Right ventricle myocardium inferior (tissue), 1 donor: Measurements from ENCODE around the gene TMEM130. TPM values are rescaled to one million over a fixed set of nuclear protein-coding genes. Genes with fewer than 3 reads are reported as not detected.
"Not testable (repeated sequence)": the region's sequence is repeated elsewhere in the genome, so short reads cannot be mapped to it uniquely, and the experiment has no call there.

ENCODE experiments used
- ATAC-seq: fragments of 200-7000 bp; cut with Tn5 transposase; one replicate; pipeline ENCODE4 v1.9.1; 2020; ENCODE audit warnings: mild to moderate bottlenecking, moderate library complexity
- DNase-seq: peaks from one replicate; pipeline ENCODE4 v3.0.0; 2021; ENCODE audit errors: missing footprints
- intact Hi-C: fragments of 100-400 bp; cut with DNase I; formaldehyde crosslinking; loops from one replicate; pipeline ENCODE4 v1.11.0; 2022
- total RNA-seq: library from RNA; stranded (reverse); fragmentation: NEBNext Ultra II Directional; extraction: Animal tissue kit (Norgen Biotek cat#: 25700); gene quantifications from one replicate; pipeline ENCODE4 v1.2.1, GENCODE V29; 2021
- donor health status: DM: no; HTN: yes; CAD: no; lungs with severe emphysema.

The TMEM130 gene
- total RNA-seq, 1 donor from 2014 or later, result not detected

DNA sequence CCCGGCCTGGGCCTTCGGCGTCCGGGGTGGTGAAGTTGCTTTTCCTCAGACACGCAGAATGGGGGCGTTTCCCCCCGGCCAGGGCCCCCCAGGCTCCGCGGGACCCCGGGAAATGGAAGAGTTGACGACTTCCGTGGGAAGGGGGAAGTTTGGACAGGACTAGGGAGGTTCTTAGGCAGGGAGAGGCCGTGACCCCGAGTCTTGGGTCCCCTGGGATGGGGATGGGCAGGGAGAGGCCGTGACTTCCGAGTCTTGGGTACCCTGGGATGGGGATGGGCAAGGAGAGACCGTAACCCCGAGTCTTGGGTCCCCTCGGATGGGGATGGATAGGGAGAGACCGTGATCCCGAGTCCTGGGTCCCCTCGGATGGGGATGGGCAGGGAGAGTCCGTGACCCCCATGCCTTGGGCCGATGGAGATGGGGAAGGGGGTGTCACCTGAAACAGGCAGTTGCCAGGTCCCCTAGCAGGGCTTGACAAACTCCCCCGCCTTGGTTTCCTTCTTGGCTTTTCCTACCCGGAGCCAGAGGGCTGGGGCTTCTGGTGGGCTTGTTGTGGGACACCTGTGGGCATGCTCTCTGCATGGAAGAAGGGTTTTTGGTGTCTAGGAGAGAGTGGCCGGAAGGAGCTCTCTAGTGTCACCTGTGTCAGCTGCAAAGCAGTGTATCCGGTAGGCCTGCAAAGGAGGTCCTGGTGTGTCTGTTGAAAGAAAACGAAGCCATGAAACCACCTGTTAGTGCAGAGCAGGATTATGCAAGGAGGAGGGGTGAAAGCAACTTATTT is 9.6 kb upstream of the TMEM130 start:
- no peak for DNase-seq
- intact Hi-C loops, result no loop called here
- ATAC-seq, result peak; percentile 10

DNA sequence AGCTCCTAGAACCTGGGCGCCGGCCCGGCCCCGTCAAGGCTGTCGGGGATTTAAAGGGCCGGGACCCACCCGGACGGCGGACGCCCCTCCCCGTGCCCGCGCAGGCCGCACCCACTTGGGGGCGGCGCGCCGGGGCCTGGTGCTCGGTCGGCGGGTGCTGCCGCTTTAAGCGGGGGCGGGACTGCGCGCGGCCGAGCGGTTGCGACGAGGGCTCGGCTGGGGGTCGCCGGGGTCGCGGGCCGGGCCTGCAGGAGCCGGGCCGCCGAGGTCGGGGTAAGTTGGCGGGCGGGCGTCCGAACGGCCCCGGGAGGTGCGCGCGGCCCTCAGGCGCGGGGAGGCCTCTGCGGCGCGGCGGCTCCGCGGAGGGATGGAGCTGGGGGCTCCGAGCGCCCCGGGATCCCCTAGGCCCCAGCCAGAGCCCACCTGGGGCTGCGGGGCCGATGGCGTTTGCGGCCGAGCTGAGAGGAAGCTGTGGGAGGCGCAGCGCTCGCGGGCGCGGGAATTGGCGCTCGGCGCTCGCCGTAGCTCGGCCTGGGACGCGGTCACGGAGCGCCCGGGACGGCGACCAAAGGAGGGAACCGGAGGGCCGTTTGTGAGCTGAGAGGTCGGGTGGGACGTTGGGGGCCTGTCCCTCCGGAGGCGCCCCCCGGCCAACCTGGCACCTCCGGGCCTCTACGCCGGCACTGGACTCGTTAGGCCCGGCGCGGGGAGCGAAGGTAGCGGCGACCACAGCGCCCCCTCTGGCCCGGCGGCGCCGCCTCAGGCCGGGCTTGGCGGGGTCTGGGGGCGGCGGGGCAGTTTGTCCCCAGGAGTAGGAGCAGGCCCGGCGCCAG is 8.8 kb upstream of the TMEM130 start, which contains the start of gene TRRAP:
TSS of gene TRRAP (plus strand) at position 168 of the 833 bp plus-strand sequence. CDS start 2,619 bp downstream, outside the sequence.
- DNase-seq (peak; percentile 87), ATAC-seq (peak; percentile 91)
- intact Hi-C loops, result no loop called here

DNA sequence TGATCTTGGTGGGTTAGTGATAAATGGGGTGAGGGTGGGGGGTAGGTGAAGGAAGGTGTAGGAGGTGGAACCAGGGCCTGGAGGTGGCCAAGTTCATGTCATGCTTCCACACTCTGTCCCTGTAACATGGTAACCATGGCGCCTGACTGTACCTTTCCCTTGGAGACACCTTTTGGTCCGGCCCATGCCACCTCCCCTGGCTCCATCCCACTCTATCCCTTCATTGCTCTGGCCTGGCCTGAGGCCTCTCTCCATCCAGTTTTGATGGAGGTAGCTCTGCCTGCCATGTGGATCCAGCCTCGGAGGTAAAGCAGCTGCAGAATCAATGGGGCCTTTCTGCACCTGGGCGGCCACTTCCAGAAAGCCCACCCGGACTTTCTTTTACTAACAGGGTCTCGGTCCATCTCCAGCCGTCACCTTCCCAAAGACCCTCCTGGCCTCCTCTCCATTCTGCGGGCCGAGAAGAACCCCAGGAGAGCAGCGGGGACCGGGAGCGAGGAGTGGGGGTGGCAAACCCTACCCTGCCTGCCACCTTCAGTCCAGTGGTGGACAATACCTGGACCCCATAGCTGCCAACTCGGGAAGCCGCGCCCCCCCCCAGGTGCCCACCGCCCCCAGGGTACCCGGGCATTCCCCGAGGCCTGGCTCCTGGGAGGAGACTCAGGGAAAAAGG is 8.0 kb upstream of the TMEM130 start:
- DNase-seq (no peak), ATAC-seq (no peak)
- intact Hi-C loops, result no loop called here

DNA sequence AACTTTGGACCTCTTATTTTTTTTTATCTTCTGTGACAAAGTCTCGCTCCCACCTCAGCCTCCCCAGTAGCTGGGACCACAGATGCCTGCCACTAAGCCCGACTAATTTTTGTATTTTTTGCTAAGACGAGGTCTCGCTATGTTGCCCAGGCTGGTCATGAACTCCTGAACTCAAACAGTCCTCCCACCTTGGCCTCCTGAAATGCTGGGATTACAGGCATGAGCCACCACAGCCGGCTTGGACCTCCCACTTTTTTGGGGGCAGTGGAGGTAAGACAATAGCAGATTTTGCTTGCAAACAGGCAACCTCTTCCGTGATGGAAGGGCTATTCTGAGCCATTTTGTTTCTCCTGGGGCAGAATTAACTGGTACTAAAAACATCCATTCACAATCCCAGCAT is 7.3 kb upstream of the TMEM130 start:
- ATAC-seq, result no peak
- intact Hi-C loops, result no loop called here

DNA sequence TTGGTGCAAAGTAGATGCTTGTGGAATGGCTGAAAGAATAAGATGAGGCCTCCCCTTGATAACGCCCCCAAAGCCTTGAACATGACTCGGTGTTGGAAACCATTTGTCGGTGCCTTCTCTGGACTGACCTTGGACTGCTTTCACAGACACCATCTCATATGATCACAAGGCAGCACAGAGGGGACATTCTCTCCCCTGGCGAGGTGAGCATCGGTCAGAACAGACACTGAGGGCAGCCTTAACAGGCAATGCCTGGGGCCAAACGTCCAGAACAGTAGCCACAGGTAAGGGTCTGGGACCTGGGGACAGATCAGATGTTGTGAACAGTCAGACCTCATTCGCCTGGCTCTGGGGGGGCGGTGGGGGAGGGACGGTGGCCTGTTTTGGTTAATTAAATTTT is 5.7 kb upstream of the TMEM130 start:
- no peak for ATAC-seq
- intact Hi-C loops, result no loop called here
- DNase-seq, result no peak

More for the DNA sequence above, 7.3 kb upstream of the TMEM130 start:
- no peak for DNase-seq

DNA sequence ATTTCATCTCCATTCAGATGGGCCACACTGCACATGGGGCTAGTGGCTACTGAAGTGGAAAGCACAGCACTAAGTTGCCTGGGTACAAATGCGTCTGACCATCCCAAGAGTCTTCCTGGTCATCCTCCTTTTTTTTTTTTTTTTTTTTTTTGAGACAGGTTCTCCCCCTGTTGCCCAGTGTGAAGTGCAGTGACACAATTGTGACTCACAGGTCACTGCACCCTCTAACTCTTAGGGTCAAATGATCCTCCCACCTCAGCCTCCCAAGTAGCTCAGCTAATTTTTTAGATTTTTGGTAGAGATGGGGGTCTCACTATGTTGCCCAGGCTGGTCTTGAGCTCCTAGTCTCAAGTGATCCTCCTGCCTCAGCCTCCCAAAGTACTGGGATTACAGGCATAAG is 5.1 kb upstream of the TMEM130 start:
- ATAC-seq (no peak), DNase-seq (no peak)
- intact Hi-C loops, result no loop called here

DNA sequence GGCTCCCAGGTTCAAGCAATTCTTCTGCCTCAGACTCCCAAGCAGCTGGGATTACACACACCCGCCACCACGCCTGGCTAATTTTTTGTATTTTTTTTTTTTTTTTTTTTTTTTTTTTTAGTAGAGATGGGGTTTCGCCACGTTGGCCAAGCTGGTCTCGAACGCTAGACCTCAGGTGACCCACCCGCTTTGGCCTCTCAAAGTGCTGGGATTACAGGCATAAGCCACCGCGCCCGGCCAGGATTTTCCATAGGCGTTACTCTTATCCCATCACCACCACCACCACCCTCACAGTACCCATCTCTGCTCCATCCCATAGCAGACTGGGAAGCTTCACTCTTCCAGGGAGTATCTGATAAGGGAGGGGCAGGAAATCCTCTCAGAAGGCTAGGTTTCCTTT is 3.8 kb upstream of the TMEM130 start:
- ATAC-seq, DNase-seq, intact Hi-C loops: not testable (repeated sequence)

DNA sequence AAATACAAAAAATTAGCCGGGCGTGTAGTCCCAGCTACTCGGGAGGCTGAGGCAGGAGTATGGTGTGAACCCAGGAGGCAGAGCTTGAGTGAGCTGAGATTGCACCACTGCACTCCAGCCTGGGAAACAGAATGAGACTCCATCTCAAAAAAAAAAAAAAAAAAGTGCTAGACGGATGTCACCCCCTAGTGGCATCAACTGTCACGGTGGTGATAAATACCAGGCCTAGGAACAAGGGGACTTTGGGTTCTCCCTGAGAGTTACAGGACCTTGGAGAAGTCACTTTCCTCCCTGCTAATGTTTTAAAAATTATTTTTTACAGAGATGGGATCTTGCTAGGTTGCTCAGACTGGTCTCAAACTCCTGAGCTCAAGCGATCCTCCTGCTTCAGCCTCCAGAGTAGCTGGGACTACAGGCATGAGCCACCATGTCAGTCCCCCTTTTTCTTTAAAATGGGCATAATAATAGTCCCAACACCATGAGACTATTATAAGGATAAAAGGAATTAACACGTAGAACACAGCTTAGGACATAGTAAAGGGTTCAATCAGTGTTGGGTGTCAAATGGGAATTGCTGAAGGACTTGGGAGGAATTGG is 2.6 kb upstream of the TMEM130 start:
- no peak for ATAC-seq
- DNase-seq, result no peak
- intact Hi-C loops, result no loop called here

DNA sequence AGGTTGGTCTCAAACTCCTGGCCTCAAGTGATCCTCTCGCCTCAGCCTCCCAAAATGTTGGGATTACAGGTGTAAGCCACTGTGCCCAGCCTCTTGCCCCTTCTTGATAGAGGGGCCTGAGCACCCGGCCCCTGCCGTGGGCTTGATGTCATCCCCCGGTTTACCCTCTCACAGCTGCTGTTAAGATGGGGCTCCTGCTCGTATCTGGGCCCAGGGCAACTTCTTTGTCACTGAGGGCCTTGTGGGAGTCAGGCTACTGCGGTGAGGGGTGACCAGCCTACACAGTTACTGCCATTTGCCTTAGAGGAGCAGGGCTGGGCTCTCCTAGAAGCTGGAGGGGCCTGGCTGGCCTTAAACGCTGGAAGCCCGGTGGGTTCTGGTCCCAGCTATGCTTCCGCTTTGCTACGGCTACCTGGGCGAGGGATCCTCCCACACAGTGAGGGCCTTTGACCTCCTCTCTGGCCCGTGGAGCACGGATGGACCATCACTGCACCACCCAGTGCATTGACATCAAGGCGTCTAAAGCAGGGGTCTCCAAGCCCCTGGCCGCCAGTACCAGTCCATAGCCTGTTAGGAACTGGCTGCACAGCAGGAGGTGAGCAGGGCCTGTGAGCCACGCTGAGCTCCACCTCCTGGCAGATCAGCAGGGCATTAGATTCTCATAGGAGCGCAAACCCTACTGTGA is 1.1 kb upstream of the TMEM130 start:
- DNase-seq (peak; percentile 60), ATAC-seq (no peak)
- intact Hi-C loops, result no loop called here

DNA sequence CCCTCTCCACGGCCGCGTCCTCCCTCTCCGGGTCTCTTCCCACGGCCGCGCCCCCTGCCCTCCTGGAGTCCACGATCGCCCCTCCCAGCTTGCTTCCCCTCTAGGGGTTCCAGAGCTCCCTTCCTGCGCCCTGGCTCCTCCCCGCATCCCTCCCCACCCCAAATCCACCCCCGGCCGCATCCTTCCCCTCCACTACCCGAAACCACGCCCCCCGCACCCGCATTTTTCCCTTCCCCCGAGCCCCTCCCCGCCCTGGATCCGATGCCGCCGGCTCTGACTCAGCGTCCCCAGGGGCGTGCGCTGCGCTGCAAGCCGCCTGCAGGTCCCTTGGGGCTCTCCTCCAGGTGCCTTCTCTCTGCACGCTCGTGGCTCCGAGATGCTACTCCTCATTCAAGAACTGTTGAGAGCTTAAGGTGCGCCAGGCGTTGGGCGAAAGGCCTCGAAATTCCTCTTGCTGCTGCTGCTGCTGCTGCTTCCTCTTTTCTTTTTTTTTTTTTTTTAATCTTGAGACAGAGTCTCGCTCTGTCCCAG is 372 bp upstream of the TMEM130 start:
- intact Hi-C loops, result no loop called here
- no peak for ATAC-seq
- DNase-seq, result peak; percentile 66

DNA sequence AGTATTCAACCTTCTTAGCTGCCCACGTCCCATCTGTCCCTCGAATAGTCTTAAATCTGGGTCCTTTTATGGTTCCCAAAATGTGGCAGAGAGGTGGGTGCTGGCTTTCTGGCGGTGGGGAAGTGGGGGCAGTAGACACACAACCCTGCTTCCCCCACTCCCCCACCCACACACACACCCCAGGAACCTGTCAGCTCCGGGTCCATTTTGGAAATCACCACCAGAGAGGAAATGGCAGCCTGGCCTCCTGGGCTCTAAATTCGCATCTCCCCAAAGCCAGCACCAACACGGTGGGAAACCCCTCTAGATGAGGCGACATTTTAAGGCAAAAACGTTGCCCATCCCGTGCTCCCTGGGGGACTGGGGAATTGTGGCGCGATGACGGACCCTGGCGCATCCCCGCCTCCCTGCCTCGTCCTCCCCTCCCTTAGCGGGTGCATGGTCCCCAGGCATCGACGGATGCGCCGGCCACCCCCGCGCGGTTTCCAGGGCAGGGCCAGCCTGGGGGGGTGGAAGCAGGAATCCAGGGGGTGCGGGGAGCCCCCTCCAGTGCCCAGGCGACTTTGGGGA is 702 bp downstream of the TMEM130 start:
- intact Hi-C loops, result no loop called here
- ATAC-seq (no peak), DNase-seq (peak; percentile 57)

DNA sequence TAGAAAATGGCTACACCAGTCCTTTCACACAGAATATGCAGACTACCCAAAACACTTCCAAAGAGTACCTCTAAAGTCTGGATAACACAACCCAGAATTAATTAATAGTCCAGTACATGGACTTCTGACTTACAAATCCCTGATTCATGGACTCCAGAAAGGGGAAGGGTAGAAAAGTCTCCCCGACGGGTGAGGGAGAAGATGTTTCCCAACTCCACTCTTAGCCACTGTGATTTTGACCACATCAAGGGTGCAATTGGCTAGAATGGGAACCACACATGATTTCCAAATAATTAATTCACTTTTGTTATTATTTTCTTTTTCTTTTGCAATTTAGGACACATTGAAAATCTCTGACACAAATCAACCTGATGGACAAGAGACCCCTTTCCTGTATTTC is 1.4 kb downstream of the TMEM130 start:
- DNase-seq (no peak), ATAC-seq (no peak)
- intact Hi-C loops, result no loop called here

DNA sequence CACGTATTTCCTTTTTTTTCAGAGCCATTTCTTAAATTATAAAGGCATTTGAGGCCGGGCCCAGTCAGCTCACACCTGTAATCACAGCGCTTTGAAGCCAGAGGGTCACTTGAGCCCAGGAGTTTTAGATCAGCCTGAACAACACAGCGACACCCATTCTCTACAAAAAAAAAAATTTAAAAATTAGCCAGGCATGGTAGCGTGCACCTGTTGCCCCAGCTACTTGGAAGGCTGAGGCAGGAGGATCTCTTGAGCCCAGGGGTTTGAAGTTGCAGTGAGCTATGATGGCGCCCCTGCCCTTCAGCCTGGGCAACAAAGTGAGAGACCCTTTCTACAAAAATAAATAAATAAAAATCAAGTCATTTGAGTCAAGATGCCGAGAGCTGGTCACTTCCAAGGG is 3.0 kb downstream of the TMEM130 start:
- intact Hi-C loops, result no loop called here
- no peak for ATAC-seq
- DNase-seq, result no peak

DNA sequence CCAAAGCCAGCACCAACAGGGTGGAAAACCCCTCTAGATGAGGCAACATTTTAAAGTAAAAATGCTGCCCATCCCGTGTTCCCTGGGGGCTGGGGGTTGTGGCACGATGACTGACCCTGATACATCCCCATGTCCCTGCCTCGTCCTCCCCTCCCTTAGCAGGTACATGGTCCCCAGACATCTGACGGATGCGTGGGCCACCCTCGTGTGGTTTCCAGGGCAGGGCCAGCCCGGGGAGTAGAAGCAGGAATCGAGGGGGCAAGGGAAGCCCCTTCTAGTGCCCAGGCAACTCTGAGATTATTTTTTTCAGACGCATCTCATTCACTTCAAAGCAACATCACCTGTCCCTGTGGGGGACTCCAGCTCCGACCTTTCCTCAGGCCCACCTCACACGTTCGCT is 3.5 kb downstream of the TMEM130 start:
- intact Hi-C loops, result no loop called here
- DNase-seq (no peak), ATAC-seq (no peak)

DNA sequence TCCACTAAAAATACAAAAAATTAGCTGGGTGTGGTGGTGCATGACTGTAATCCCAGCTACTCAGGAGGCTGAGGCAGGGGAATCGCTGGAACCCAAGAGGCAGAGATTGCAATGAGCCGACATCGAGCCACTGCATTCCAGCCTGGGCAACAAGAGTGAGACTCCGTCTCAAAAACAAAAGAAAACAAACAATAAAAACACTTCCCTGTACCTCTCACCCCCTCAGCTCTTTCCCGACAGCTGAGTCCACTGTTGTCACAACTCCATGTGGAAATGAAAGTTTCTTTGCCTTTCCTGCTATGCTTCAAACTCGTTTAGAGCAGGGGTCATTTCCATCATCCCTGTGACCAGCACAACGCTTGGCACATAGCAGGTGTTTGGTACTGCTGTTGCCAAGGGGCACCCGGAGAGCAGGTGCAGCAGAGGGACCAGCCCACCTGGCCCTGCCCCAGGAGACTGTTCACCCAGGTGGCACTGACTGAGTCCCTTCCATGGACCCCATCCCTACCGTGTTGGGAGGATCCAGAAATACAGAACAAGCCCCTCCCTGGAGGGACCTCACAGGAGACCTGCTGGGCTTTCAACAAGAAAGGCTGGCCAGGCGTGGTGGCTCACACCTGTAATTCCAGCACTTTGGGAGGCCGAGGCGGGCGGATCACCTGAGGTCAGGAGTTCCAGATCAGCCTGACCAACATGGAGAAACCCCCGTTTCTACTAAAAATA is 4.9 kb downstream of the TMEM130 start:
- intact Hi-C loops, result no loop called here
- no peak for DNase-seq
- no peak for ATAC-seq

DNA sequence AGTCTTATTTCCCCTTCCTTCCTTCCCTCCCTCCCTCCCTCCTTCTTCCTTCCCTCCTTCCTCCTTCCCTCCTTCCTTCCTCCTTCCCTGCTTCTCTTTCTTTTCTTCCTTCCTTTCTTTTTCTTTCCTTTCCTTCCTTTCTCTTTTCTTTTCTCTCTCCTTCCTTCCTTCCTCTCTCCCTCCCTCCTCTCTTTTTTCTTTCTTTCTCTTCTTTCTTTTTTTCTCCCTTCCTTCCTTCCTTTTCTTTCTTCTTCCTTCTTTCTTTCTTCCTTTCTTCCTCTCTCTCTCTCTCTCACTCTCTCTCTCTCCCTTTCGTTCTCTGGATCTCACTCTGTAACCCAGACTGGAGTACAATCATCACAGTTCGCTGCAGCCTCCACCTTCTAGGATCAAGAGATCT is 6.2 kb downstream of the TMEM130 start:
- no peak for ATAC-seq
- DNase-seq, result no peak

DNA sequence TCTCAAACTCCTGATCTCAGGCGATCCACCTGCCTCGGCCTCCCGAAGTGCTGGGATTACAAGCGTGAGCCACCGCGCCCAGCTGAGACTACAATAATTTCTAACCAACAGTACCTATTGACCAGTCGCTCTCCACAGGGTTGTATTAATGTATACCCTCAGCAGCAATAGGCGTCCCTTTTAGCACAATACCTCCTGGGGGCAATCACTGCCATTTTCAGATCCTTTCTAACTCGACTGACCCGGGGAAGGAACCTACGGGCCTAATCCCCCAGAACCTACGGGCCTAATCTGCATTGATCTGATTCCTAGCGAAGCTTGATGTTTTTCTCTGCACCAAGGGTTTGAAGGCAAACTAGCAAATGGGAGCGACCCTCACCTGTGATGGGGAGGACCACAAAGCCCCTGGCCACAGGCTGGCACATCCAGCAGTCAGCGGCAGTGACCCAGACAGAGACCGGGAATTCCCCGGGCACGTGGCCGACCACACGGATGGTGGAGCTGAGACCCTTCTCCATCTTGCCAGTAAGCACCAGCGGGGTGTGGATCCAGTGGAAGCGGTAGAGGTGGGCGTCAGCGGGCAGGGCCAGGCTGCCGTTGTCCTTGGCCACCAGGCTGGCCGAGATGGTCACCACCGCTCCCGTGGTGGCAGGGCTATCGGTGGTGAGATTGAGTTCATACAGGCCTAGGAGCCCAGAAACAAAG is 6.9 kb downstream of the TMEM130 start:
- ATAC-seq, result no peak
- peak; percentile 64 for DNase-seq
- intact Hi-C loops, result no loop called here

More for the DNA sequence above, 6.2 kb downstream of the TMEM130 start:
- intact Hi-C loops, result no loop called here
